NCI-H2227 (cell line): ENCODE data around the gene LOXHD1.

Source experiments
- DNase-seq: peaks from one replicate; lab custom pipeline; 2025; ENCODE audit not compliant: unreplicated experiment; lab: John Stamatoyannopoulos, UW

LOXHD1 gene

GRCh38 chr18:46481048-46481846 lies 175.8 kb downstream of the LOXHD1 start:
- peak; percentile 72 for DNase-seq

GRCh38 chr18:46480226-46480625 lies 176.8 kb downstream of the LOXHD1 start:
- DNase-seq = no peak

- no peak for DNase-seq
These were observed 178.2 kb downstream of the LOXHD1 start for GRCh38 chr18:46478796-46479195.

GRCh38 chr18:46477425-46478011 lies 179.5 kb downstream of the LOXHD1 start:
- DNase-seq = no peak

- DNase-seq = no peak
These were observed 181.6 kb downstream of the LOXHD1 start for GRCh38 chr18:46475390-46475752.

- no peak for DNase-seq
These were observed 182.3 kb downstream of the LOXHD1 start for GRCh38 chr18:46474487-46475389.

GRCh38 chr18:46471809-46472498 lies 185.1 kb downstream of the LOXHD1 start:
- no peak for DNase-seq

- no peak for DNase-seq
These were observed 186.3 kb downstream of the LOXHD1 start for GRCh38 chr18:46470714-46471113.

- no peak for DNase-seq
These were observed 187.7 kb downstream of the LOXHD1 start for GRCh38 chr18:46469186-46469915.

- no peak for DNase-seq
These were observed 188.4 kb downstream of the LOXHD1 start for GRCh38 chr18:46468426-46469180.

GRCh38 chr18:46466234-46467160 lies 190.5 kb downstream of the LOXHD1 start:
- peak; percentile 43 for DNase-seq

GRCh38 chr18:46464926-46465655 lies 191.9 kb downstream of the LOXHD1 start:
- no peak for DNase-seq

- DNase-seq = no peak
These were observed 194.5 kb downstream of the LOXHD1 start for GRCh38 chr18:46462523-46462922.

GRCh38 chr18:46461993-46462392 lies 195.0 kb downstream of the LOXHD1 start:
- no peak for DNase-seq

- DNase-seq = no peak
These were observed 196.3 kb downstream of the LOXHD1 start for GRCh38 chr18:46460754-46461153.

- no peak for DNase-seq
These were observed 197.1 kb downstream of the LOXHD1 start for GRCh38 chr18:46459789-46460455.

- DNase-seq = no peak
These were observed 198.5 kb downstream of the LOXHD1 start for GRCh38 chr18:46458472-46458871.
